A549 (cell line): ENCODE measurements around the gene FOXR1.
A peak's percentile ranks its signal among the peaks of the same experiment; 100 is the strongest.

ENCODE experiments used
- CBX2 ChIP-seq: fragments of 200-600 bp; sonication (generic); IDR thresholded peaks from 2 replicates; pipeline ENCODE4 v1.6.1; 2016; ENCODE audit warnings: low read depth, mild to moderate bottlenecking, borderline replicate concordance
- EP300 ChIP-seq, 2 experiments: fragments of >200 bp; sonication (Bioruptor Twin); formaldehyde crosslinking; IDR thresholded peaks; 2 replicates in 1 of 2; 3 replicates in 1 of 2; pipeline ENCODE4 v1.6.1; 2016 to 2017
- ESRRA ChIP-seq: fragments of 150-350 bp; IDR thresholded peaks from 2 replicates; pipeline ENCODE4 v1.6.1; 2014; ENCODE audit warnings: mild to moderate bottlenecking, low read length, borderline replicate concordance
- JUNB ChIP-seq: fragments of >200 bp; sonication (Bioruptor Twin); formaldehyde crosslinking; IDR thresholded peaks from 2 replicates; pipeline ENCODE4 v1.6.1; 2016
- KDM5A ChIP-seq: fragments of 200-600 bp; sonication (generic); IDR thresholded peaks from 2 replicates; pipeline ENCODE4 v1.6.1; 2016; ENCODE audit warnings: antibody characterized with exemption, mild to moderate bottlenecking
- NFE2L2 ChIP-seq: fragments of 150-350 bp; conservative IDR thresholded peaks from 2 replicates; pipeline ENCODE4 v1.6.1; 2014; ENCODE audit warnings: low read length
- NR3C1 ChIP-seq: fragments of >200 bp; sonication (Bioruptor Twin); formaldehyde crosslinking; IDR thresholded peaks from 3 replicates; pipeline ENCODE4 v1.6.1; 2017
- POLR2A ChIP-seq: IDR thresholded peaks from 2 replicates; pipeline ENCODE4 v1.6.1; 2012; ENCODE audit warnings: mild to moderate bottlenecking, low read length
- RAD21 ChIP-seq, 2 experiments: fragments of >200 bp in 1 of 2; sonication (Bioruptor Twin) in 1 of 2; formaldehyde crosslinking in 1 of 2; IDR thresholded peaks in 1 of 2; conservative IDR thresholded peaks in 1 of 2; 2 replicates in 1 of 2; 3 replicates in 1 of 2; pipeline ENCODE4 v1.6.1; 2012 to 2018; ENCODE audit warnings: inconsistent platforms in 1 of 2
- SMC3 ChIP-seq: fragments of >200 bp; sonication (Bioruptor Twin); formaldehyde crosslinking; IDR thresholded peaks from 3 replicates; pipeline ENCODE4 v1.6.1; 2018; ENCODE audit warnings: inconsistent platforms
- ZC3H11A ChIP-seq: fragments of 450-650 bp; IDR thresholded peaks from 2 replicates; pipeline ENCODE4 v1.6.1; 2014; ENCODE audit warnings: antibody characterized with exemption, mild to moderate bottlenecking
- TF ChIP-seq, protein P1 (sequence below): fragments of >200 bp; sonication (Bioruptor Twin); formaldehyde crosslinking; IDR thresholded peaks from 3 replicates; pipeline ENCODE4 v1.5.1; 2016
- TF ChIP-seq, protein P2 (sequence below): fragments of >200 bp; sonication (Bioruptor Twin); formaldehyde crosslinking; IDR thresholded peaks from 2 replicates; pipeline ENCODE4 v1.6.1; 2016

DNA sequence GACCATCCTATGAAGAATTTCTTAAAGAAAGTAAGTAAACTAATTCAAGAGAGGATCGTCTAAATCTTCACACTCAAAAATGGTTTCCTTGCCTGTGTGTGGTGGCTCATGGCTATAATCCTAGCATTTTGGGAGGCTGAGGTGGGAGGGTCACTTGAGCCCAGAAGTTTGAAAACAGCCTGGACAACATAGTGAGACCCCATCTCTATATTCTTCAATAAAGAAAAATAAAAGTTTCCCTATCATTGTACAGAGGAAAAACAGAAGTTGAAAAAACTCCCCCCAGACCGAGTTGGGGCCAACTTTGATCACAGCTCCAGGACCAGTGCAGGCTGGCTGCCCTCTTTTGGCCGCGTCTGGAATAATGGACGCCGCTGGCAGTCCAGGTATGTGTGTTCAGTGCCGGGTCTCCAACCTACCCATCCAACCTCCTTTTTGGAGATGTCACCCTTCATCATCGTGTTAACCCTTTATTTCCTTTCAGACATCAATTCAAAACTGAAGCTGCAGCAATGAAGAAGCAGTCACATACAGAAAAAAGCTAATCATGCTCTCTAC is 43.6 kb downstream of the FOXR1 start:
- TF ChIP-seq, protein P1, sequence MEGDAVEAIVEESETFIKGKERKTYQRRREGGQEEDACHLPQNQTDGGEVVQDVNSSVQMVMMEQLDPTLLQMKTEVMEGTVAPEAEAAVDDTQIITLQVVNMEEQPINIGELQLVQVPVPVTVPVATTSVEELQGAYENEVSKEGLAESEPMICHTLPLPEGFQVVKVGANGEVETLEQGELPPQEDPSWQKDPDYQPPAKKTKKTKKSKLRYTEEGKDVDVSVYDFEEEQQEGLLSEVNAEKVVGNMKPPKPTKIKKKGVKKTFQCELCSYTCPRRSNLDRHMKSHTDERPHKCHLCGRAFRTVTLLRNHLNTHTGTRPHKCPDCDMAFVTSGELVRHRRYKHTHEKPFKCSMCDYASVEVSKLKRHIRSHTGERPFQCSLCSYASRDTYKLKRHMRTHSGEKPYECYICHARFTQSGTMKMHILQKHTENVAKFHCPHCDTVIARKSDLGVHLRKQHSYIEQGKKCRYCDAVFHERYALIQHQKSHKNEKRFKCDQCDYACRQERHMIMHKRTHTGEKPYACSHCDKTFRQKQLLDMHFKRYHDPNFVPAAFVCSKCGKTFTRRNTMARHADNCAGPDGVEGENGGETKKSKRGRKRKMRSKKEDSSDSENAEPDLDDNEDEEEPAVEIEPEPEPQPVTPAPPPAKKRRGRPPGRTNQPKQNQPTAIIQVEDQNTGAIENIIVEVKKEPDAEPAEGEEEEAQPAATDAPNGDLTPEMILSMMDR, result no peak; the same call in 1 of the 3 replicates
- TF ChIP-seq SMC3, result no peak
- TF ChIP-seq POLR2A, result no peak
- TF ChIP-seq, protein P2, sequence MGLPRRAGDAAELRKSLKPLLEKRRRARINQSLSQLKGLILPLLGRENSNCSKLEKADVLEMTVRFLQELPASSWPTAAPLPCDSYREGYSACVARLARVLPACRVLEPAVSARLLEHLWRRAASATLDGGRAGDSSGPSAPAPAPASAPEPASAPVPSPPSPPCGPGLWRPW, result no peak
- TF ChIP-seq EP300 (IDR thresholded peaks at IDR 0.05), result no peak
- no peak for TF ChIP-seq NR3C1
- TF ChIP-seq CBX2, result no peak
- TF ChIP-seq RAD21 (conservative IDR thresholded peaks at IDR 0.05 in 1 of 2, IDR thresholded peaks at IDR 0.05 in 1 of 2), result peak in 1 of 2 experiments; percentile 18; a peak in 2 of 5 replicates
- TF ChIP-seq ZC3H11A, result no peak
- TF ChIP-seq KDM5A, result no peak
- TF ChIP-seq JUNB, result no peak
- TF ChIP-seq ESRRA, result no peak
- TF ChIP-seq NFE2L2, result no peak
